AG04449 (cell line): Measurements from ENCODE around the gene UQCRC1.

Experiments
- CTCF ChIA-PET: fragments of 350-600 bp; formaldehyde crosslinking; extraction: SDS; loops from one replicate; lab custom pipeline; 2021; ENCODE audit warnings: antibody characterized with exemption; lab: Yijun Ruan, JAX
- POLR2A ChIA-PET: fragments of 400-600, 350-600 bp; formaldehyde crosslinking; extraction: SDS; loops from one replicate; lab custom pipeline; 2020; ENCODE audit warnings: antibody characterized with exemption, inconsistent platforms; lab: Yijun Ruan, JAX
- DNase-seq: peaks from one replicate; pipeline ENCODE4 v3.0.0-alpha.2; 2010; ENCODE audit warnings: low read depth, low spot score
- H3K4me3 ChIP-seq: 2 replicates; pipeline ENCODE4 v1.5.1; 2011; ENCODE audit warnings: low read depth, mild to moderate bottlenecking, control low read depth, low read length
- CTCF ChIP-seq: IDR thresholded peaks from one replicate; pipeline ENCODE4 v1.5.1; 2011; ENCODE audit warnings: mild to moderate bottlenecking, moderate library complexity, low read length, control low read depth, inconsistent platforms; ENCODE audit not compliant: insufficient read depth; ENCODE audit errors: missing control alignments

UQCRC1 gene

GRCh38 chr3:48599509-48600285, 9.7 kb downstream of the UQCRC1 start:
- POLR2A ChIA-PET, result interaction anchor here (1.2 to 1.7 kb wide), 2 partner anchors 9 to 35 kb away, joined by 3 to 7 read pairs; partner anchors contain the start of gene SLC26A6
- TF ChIP-seq CTCF, result no peak
- DNase-seq, result no peak
- CTCF ChIA-PET, result interaction anchor here (0.8 to 3.1 kb wide), 3 partner anchors 8 to 50 kb away, joined by 3 to 25 read pairs (median 4); partner anchors contain the start of gene PFKFB4
- peak overlapping the region; percentile 23; the same call in 1 of the 2 replicates for H3K4me3 ChIP-seq

GRCh38 chr3:48599077-48599501, 10.4 kb downstream of the UQCRC1 start:
- ChIA-PET POLR2A (interaction anchor here (1.2 to 1.7 kb wide), 3 partner anchors 9 to 36 kb away, joined by 3 to 7 read pairs (median 4); partner anchors contain the start of gene SLC26A6), CTCF (interaction anchor here (0.6 to 3.1 kb wide), 5 partner anchors 9 to 141 kb away, joined by 3 to 25 read pairs (median 4); partner anchors contain the start of genes PFKFB4 and TMEM89)
- TF ChIP-seq CTCF, result no peak

GRCh38 chr3:48598323-48599076, 10.9 kb downstream of the UQCRC1 start:
- TF ChIP-seq CTCF, result no peak
- peak; percentile 82 for DNase-seq
- CTCF ChIA-PET, result interaction anchor here (0.6 to 3.1 kb wide), 7 partner anchors 10 to 141 kb away, joined by 3 to 25 read pairs (median 4); partner anchors contain the start of genes PFKFB4, SLC26A6, TMEM89 and UQCRC1
- peak overlapping the region; percentile 23 for H3K4me3 ChIP-seq
- POLR2A ChIA-PET, result interaction anchor here (0.7 to 1.7 kb wide), 6 partner anchors 10 to 64 kb away, joined by 3 to 7 read pairs (median 4); partner anchors contain the start of genes CELSR3, SLC26A6 and UCN2

More at GRCh38 chr3:48599077-48599501, 10.4 kb downstream of the UQCRC1 start:
- no peak for DNase-seq
- H3K4me3 ChIP-seq, result peak overlapping the region; percentile 23

DNA sequence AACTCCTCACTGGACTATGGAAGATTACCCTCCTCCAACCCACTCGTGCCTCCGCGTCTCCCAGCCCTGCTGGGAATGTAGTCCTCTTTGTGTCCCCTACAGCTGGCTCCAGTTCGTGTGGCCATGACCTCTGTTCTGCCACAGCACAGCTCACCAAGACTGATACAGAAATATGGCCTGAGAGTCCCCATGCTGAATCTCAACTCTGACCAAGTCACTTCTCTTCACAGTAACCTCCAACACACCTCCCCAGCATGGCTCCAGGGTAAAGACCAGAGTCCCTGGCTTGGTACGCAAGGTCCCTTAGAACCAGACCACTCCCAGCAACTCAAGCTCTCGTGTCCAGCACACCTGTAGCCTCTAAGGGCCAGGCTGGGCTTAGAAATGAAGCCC, 12.0 kb downstream of the UQCRC1 start:
- DNase-seq, result no peak
- no peak overlapping the region for H3K4me3 ChIP-seq
- no peak for TF ChIP-seq CTCF
- ChIA-PET POLR2A (no interaction called here), CTCF (interaction anchor here (0.9 to 3.1 kb wide), 4 partner anchors 9 to 38 kb away, joined by 5 to 25 read pairs (median 6); partner anchors contain the start of genes PFKFB4, SLC26A6 and UQCRC1)

- ChIA-PET CTCF (interaction anchor here (0.9 to 3.1 kb wide), 2 partner anchors 9 to 38 kb away, joined by 5 to 25 read pairs; partner anchors contain the start of gene PFKFB4), POLR2A (no interaction called here)
- DNase-seq, result no peak
- TF ChIP-seq CTCF, result no peak
- no peak overlapping the region for H3K4me3 ChIP-seq
These were observed 12.6 kb downstream of the UQCRC1 start for GRCh38 chr3:48596676-48597407.
